ENCODE measurements around the gene LCA5L. TPM values are rescaled to one million over a fixed set of nuclear protein-coding genes. Genes with fewer than 3 reads are reported as not detected.

Gene LCA5L
- polyA plus RNA-seq, 2 of the 4 experiments (the other 2 are of a cell fraction): 0.90 to 2.8 TPM

DNA sequence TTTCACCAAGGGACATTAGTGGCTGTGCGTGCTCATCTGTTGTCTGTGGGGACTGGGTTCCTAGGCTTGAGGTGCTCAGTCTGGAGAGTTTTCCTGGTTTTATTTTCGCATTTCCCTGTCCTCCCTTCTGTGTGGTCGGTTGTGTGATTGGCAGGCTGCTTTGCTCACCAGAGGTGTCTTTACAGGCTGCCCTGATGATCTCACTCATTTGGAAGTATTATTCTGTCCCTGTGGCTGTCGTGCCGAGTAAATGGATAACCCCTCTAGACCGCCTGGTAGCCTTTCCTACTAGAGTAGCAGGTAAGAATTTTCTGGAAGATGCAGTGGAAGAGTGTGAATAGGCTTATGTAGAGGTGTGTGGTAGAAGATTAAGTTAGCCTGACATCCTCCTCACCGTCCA lies 52.6 kb downstream of the LCA5L start:
- no peak for ATAC-seq
- TF ChIP-seq, protein P1, sequence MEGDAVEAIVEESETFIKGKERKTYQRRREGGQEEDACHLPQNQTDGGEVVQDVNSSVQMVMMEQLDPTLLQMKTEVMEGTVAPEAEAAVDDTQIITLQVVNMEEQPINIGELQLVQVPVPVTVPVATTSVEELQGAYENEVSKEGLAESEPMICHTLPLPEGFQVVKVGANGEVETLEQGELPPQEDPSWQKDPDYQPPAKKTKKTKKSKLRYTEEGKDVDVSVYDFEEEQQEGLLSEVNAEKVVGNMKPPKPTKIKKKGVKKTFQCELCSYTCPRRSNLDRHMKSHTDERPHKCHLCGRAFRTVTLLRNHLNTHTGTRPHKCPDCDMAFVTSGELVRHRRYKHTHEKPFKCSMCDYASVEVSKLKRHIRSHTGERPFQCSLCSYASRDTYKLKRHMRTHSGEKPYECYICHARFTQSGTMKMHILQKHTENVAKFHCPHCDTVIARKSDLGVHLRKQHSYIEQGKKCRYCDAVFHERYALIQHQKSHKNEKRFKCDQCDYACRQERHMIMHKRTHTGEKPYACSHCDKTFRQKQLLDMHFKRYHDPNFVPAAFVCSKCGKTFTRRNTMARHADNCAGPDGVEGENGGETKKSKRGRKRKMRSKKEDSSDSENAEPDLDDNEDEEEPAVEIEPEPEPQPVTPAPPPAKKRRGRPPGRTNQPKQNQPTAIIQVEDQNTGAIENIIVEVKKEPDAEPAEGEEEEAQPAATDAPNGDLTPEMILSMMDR (IDR thresholded peaks at IDR 0.05): no peak
- TF ChIP-seq, protein P2, sequence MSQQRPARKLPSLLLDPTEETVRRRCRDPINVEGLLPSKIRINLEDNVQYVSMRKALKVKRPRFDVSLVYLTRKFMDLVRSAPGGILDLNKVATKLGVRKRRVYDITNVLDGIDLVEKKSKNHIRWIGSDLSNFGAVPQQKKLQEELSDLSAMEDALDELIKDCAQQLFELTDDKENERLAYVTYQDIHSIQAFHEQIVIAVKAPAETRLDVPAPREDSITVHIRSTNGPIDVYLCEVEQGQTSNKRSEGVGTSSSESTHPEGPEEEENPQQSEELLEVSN (IDR thresholded peaks at IDR 0.05; ENCODE audit: borderline replicate concordance, low read depth): no peak
- TF ChIP-seq JUN (IDR thresholded peaks at IDR 0.05) (no peak), HOXA7 (CRISPR knock-in tag; IDR thresholded peaks at IDR 0.05) (no peak), KDM1A (IDR thresholded peaks at IDR 0.05; ENCODE audit: low read depth) (no peak), KDM5A (IDR thresholded peaks at IDR 0.05) (no peak), EP300 (IDR thresholded peaks at IDR 0.05) (no peak), EHMT2 (IDR thresholded peaks at IDR 0.05; ENCODE audit: low read depth) (no peak), TP53 (CRISPR knock-in tag; IDR thresholded peaks at IDR 0.05) (no peak), RFX5 (IDR thresholded peaks at IDR 0.05) (no peak), TFCP2L1 (CRISPR knock-in tag; IDR thresholded peaks at IDR 0.05) (no peak), GATA3 (IDR thresholded peaks at IDR 0.05; ENCODE audit: borderline replicate concordance) (no peak), CHD4 (IDR thresholded peaks at IDR 0.05; ENCODE audit: borderline replicate concordance) (no peak), MAFK (IDR thresholded peaks at IDR 0.05; ENCODE audit: partially characterized antibody) (no peak), HOXB13 (CRISPR knock-in tag; IDR thresholded peaks at IDR 0.05; ENCODE audit: low read depth) (no peak)
- TF ChIP-seq, protein P3, sequence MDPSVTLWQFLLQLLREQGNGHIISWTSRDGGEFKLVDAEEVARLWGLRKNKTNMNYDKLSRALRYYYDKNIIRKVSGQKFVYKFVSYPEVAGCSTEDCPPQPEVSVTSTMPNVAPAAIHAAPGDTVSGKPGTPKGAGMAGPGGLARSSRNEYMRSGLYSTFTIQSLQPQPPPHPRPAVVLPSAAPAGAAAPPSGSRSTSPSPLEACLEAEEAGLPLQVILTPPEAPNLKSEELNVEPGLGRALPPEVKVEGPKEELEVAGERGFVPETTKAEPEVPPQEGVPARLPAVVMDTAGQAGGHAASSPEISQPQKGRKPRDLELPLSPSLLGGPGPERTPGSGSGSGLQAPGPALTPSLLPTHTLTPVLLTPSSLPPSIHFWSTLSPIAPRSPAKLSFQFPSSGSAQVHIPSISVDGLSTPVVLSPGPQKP (IDR thresholded peaks at IDR 0.05; ENCODE audit: low read depth, low read length): no peak
- TF ChIP-seq, protein P4, sequence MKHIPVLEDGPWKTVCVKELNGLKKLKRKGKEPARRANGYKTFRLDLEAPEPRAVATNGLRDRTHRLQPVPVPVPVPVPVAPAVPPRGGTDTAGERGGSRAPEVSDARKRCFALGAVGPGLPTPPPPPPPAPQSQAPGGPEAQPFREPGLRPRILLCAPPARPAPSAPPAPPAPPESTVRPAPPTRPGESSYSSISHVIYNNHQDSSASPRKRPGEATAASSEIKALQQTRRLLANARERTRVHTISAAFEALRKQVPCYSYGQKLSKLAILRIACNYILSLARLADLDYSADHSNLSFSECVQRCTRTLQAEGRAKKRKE (CRISPR knock-in tag; IDR thresholded peaks at IDR 0.05; ENCODE audit: low read depth): no peak
- no peaks in the 10 kb centered on the region for H3K9me3 ChIP-seq
- H3K4me3 ChIP-seq: no peak overlapping the region
- POLR2A ChIA-PET: no interaction called here
- no peak overlapping the region for H3K4me2 ChIP-seq
- DNase-seq (ENCODE audit: low read depth in 1 of 2, low spot score in 1 of 2): no peak
- CTCF ChIA-PET: interaction anchor here (0.8 to 1.2 kb wide), 3 partner anchors 10 to 77 kb away, joined by 3 read pairs; no protein-coding TSS in a partner anchor
- WGBS (ENCODE audit: missing lambda C conversion rate): 94% methylated on average over 7 of the region's 7 CpGs
- H3K27ac ChIP-seq: no peak overlapping the region
- FAIRE-seq: no peak
- H3K4me1 ChIP-seq: no peaks in the 10 kb centered on the region

DNA sequence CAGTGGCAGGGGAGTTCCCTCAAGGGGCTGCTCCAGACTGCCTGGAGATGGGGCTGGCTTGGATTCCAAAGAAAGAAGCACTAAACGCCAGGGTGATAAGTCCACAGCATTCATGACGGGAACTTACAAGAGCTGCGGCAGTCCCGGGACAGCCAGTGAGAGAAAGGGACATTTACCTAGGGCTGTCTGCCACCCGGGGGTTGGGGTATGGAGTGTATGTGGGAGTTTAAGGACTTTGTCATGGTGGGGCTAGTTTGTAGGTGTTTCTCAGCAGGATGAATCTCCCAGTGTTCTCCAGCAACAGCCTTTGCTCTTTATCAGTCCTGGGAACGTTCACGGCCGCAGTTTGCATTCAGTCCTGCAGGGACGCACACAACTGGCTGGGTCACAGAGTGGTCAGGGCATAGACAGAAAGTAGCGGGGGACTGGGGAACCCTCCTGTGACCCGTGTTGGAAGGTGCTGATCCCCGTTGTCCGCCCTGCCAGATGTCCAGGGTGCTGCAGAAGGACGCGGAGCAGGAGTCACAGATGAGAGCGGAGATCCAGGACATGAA lies 55.3 kb downstream of the LCA5L start:
- WGBS (ENCODE audit: missing lambda C conversion rate): 83% methylated on average over 10 of the region's 16 CpGs
- TF ChIP-seq RCOR1 (IDR thresholded peaks at IDR 0.05; ENCODE audit: low read depth, low read length) (no peak), RNF2 (IDR thresholded peaks at IDR 0.05; ENCODE audit: borderline replicate concordance, low read depth) (no peak), GATA3 (IDR thresholded peaks at IDR 0.05; ENCODE audit: borderline replicate concordance) (no peak), JUN (IDR thresholded peaks at IDR 0.05) (no peak), HOXA7 (CRISPR knock-in tag; IDR thresholded peaks at IDR 0.05) (no peak), HEYL (CRISPR knock-in tag; IDR thresholded peaks at IDR 0.05) (no peak), KDM1A (IDR thresholded peaks at IDR 0.05; ENCODE audit: low read depth) (no peak), ZC3H11A (IDR thresholded peaks at IDR 0.05) (no peak)
- TF ChIP-seq, protein P5, sequence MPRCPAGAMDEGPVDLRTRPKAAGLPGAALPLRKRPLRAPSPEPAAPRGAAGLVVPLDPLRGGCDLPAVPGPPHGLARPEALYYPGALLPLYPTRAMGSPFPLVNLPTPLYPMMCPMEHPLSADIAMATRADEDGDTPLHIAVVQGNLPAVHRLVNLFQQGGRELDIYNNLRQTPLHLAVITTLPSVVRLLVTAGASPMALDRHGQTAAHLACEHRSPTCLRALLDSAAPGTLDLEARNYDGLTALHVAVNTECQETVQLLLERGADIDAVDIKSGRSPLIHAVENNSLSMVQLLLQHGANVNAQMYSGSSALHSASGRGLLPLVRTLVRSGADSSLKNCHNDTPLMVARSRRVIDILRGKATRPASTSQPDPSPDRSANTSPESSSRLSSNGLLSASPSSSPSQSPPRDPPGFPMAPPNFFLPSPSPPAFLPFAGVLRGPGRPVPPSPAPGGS (IDR thresholded peaks at IDR 0.05): no peak
- TF ChIP-seq, protein P6, sequence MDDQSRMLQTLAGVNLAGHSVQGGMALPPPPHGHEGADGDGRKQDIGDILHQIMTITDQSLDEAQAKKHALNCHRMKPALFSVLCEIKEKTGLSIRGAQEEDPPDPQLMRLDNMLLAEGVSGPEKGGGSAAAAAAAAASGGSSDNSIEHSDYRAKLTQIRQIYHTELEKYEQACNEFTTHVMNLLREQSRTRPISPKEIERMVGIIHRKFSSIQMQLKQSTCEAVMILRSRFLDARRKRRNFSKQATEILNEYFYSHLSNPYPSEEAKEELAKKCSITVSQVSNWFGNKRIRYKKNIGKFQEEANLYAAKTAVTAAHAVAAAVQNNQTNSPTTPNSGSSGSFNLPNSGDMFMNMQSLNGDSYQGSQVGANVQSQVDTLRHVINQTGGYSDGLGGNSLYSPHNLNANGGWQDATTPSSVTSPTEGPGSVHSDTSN (IDR thresholded peaks at IDR 0.05): no peak
- TF ChIP-seq, protein P7, sequence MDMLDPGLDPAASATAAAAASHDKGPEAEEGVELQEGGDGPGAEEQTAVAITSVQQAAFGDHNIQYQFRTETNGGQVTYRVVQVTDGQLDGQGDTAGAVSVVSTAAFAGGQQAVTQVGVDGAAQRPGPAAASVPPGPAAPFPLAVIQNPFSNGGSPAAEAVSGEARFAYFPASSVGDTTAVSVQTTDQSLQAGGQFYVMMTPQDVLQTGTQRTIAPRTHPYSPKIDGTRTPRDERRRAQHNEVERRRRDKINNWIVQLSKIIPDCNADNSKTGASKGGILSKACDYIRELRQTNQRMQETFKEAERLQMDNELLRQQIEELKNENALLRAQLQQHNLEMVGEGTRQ (IDR thresholded peaks at IDR 0.05): no peak
- TF ChIP-seq, protein P8, sequence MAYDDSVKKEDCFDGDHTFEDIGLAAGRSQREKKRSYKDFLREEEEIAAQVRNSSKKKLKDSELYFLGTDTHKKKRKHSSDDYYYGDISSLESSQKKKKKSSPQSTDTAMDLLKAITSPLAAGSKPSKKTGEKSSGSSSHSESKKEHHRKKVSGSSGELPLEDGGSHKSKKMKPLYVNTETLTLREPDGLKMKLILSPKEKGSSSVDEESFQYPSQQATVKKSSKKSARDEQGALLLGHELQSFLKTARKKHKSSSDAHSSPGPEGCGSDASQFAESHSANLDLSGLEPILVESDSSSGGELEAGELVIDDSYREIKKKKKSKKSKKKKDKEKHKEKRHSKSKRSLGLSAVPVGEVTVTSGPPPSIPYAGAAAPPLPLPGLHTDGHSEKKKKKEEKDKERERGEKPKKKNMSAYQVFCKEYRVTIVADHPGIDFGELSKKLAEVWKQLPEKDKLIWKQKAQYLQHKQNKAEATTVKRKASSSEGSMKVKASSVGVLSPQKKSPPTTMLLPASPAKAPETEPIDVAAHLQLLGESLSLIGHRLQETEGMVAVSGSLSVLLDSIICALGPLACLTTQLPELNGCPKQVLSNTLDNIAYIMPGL (CRISPR knock-in tag; IDR thresholded peaks at IDR 0.05; ENCODE audit: borderline replicate concordance): no peak
- TF ChIP-seq, protein P3 (IDR thresholded peaks at IDR 0.05; ENCODE audit: low read depth, low read length): no peak

More for the DNA sequence above, 55.3 kb downstream of the LCA5L start:
- no peak for ATAC-seq
- DNase-seq (ENCODE audit: low read depth in 1 of 2, low spot score in 1 of 2): no peak
- no peaks in the 10 kb centered on the region for H3K9me3 ChIP-seq
- H3K4me3 ChIP-seq: no peak overlapping the region
- CTCF ChIA-PET: interaction anchor here (1.1 to 1.9 kb wide), 4 partner anchors 13 to 42 kb away, joined by 4 to 8 read pairs (median 6); partner anchors contain the start of gene HMGN1
- H3K4me2 ChIP-seq: no peak overlapping the region
- no peak overlapping the region for H3K27ac ChIP-seq
- no peak for FAIRE-seq
- H3K4me1 ChIP-seq: peaks cover 14% of the 10 kb centered on the region
- POLR2A ChIA-PET: no interaction called here

Measured in A549 (cell line).